Measurements from ENCODE around the gene TRAPPC3L.

The TRAPPC3L gene

DNA sequence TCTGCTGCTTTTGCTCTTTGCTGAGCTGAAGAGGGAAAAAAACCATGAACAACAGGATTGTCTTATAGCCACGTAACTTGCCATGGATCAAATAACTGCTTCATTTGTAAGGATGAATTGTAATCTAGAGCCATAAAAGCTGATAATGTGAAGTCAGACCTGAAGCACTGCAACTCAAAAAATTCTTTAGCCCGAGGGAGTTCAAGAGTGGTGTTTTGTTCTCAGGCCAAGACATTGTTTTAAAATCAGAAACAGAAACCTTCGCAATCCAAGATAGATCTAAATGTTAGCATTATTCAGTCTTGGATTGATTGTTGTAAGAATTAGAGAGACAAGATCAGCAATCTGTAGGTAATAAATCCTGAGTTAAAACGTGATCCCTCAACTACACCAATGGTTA, at the start of gene TRAPPC3L:
Gene TRAPPC3L, minus strand, starts transcription at position 34 of the 400 bp plus-strand sequence. CDS start 170 bp downstream, outside the sequence.
- DNase-seq: no peak

DNA sequence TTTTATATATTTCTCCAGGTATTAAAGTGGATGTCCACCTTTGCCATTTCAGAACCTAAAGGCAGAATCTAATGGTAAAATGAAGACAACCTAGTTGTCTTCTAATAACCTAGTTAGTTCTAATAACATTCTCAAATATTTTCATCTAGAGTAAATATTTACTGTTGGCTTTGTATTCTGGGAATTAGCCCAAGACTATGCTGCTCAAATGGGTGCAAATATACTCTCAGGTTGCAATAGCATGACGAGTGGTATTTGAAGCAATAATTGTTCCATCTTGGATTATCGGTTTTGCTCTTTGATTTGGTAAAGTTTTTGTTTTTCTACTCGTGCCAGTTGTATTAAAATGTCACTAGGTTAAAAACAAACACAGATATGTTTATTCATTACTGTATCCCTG, 49.8 kb upstream of the TRAPPC3L start:
- no peak for DNase-seq

DNA sequence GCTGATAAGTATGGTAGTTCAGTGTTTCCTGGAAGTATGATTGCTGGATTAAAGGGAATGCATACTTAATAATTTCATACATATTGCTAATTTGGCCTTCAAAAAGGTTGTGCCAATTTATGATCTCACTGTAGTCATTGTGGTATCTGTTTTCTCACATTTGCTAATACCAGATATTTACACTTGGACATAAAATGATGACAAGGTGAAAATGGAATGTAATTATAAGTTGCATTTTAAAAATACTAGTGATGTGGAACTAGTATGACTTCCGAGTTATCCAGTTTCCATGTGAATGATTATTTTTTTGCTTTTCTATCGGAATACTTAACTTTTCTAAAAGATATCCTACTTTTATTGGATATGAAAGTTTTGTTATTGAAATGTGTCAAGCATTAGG, 41.3 kb upstream of the TRAPPC3L start:
- DNase-seq: no peak

DNA sequence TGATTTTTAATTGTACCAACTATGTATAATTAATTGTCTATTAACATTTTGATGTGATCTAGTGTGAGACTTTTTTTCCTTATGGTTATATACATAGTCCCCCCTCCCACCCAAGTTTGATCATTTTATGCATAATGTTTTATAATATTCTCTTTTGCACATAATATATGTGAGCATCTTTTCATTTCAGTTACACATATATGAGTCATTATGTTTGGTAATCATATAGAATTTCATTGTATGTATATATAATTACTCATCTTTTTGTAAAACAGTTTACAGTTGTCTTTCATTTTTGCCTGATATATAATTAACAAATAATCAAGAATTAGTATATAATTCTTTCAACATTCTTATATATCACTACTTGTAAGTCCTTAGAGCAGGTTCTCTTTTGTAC, 40.8 kb upstream of the TRAPPC3L start:
- DNase-seq: no peak

DNA sequence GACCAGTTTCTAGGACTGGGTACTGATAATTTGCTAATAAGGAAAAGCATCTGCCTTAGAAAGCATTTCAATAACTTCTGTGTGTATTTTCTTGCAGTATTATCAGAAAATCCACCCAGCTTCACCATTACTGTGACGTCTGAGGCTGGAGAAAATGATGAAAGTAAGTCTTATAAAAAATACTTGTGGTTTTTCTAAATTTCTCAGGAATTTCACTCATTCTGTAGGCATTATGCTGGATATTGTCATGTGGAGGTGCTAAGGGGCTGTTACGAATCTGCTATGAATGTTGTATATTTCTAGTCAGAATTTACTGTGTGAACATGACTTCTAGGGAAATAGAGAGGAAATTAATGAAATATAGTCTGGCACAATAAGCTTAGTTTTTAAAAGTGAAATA, 34.7 kb upstream of the TRAPPC3L start:
- DNase-seq: no peak

DNA sequence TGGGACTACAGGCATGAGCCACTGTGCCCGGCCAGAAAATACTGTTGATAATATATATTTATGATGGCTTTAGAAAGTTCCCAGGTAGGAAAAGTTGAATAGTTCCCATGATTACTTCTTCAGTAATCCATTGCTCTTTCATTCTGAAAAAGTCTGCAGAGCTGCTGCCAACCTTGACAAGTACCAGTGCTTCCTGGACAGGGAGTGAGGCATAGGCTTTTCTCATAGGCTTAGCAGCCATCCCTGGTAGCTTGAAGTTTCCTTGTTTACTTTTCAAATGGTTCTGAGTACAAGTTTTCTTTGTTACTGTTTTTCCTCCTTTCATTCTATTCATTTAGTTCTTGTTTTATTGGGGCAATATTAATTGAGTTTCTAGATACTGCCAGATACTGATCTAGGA, 33.7 kb upstream of the TRAPPC3L start:
- no peak for DNase-seq

DNA sequence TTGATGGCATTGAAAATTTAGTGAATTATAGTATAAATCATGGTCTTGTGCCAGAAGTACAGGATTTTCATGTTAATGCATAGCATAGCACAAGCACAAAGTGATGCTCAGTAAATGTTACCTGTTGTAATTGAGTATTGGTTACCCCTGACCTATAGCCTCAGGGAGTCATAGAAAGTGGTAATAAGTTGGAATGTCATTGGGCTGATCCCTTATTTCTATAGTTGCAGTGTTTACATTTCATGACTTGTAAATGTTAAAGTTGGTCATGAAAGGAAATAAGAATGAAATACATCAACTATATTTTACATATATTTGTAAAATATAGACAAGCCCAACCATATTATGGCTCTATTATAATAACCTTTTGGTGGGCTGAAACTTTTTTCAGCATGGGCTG, 32.9 kb upstream of the TRAPPC3L start:
- DNase-seq: no peak

DNA sequence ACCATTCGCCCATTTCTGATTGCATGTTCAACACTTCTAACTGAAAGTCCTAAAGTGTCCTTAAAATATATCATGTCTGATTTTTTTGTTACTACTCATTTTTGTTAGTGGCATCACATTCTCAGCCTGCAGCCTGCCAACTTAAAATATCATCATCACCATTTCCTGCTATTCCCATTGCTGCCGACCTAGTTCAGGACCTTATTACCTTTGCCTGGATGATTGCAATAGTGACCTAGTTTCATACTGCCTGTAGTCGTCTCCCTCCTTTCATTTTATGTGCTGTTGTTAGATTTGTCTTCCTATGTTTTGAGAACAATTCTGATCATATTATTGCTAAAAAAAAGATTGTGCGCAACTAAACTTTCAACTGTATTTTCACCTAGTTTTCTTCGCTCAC, 32.0 kb upstream of the TRAPPC3L start:
- no peak for DNase-seq

DNA sequence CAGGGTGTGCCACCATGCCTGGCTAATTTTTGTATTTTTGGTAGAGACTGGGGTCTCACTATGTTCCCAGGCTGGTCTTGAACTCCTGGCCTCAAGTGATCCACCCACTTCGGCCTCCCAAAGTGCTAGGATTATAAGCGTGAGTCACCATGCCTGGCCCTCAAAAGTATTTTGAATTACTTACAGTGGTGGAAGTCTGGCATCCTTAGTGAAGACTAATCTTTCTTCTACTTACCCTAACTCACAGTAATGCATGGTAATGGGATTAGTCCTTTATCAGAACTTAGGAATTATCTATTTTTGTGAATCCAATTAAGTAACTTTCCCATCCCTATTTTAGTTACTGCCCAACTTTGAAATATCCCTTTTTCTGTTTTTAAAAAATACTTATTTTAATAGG, 29.7 kb upstream of the TRAPPC3L start:
- no peak for DNase-seq

DNA sequence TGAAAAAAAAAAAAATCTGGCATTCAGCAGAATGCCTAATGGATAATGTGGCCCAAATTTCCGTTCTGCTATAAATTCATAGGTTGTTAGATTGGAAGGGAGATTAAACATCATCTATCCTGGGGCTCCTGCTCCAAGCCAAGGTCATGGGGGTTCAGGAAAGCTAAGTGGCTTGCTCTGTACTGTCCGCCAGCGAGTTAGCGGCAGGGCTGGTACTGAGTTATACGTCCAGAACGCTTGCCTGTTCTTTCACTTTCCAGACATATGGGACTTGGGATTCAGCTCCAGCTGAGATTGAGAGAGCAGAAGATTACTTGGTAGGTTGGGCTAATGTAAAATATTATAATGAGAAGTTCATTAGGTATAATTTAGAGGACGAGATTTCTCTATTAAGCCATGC, 26.7 kb upstream of the TRAPPC3L start:
- peak in 1 of 2 donors; percentile 17 for DNase-seq

DNA sequence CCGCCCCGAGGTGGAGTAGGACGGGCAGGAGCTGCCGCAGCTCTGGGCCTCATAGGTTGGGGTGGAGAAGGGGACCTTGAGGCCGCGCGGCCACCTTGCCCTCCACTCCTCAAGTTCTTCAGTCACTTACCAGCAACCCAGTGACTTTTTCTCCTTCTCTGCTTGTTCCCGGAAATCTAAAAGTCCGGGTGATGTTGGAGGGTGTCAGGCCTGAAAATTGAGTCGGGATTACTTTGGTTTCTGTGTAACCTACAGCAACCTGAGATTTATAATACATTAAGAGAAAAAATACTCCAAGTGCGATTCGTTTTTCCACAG, 26.2 kb upstream of the TRAPPC3L start:
- no peak for DNase-seq

DNA sequence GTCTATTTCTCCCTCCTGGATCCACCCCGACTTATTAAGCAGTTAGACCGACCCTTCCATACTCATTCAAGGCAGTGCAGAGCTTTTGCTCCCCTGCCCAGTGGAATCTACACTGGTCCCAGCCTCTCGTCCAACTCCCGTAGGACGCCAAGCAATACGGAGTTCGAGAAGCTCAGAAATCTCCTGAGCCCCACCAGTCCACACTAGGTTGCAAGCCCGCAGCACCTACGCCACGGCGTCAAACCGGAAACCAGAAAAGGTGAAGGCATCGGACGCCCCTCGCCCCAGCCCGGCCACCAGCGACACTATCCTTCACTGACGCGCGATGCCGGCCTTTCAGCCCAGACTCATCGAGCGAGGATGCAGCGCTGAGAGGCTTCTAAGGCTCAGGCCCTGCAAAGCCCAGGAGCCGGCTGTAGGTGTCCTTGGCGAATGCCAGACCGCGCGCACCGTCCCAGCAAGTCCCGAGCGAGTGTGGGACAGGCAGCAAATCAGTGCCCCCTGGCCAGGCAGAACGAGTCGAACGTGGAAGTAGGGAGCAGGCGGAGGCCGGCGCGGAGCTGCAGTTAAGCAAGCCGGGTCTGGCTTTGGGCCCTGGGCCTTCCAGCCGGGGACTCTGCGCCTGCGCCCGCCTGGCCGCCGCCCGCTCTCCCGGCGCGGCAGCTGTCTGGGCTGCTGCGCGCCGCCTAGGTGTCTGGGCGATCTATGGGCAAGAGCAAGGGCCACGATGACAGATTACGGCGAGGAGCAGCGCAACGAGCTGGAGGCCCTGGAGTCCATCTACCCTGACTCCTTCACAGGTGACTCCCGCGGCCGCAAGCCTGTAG, 25.6 kb upstream of the TRAPPC3L start, which contains the start of gene RWDD1:
Gene RWDD1, plus strand, starts transcription at position 649 of the 827 bp plus-strand sequence. Its CDS starts 79 bp downstream, at position 728.
- peak; percentile 99 for DNase-seq

DNA sequence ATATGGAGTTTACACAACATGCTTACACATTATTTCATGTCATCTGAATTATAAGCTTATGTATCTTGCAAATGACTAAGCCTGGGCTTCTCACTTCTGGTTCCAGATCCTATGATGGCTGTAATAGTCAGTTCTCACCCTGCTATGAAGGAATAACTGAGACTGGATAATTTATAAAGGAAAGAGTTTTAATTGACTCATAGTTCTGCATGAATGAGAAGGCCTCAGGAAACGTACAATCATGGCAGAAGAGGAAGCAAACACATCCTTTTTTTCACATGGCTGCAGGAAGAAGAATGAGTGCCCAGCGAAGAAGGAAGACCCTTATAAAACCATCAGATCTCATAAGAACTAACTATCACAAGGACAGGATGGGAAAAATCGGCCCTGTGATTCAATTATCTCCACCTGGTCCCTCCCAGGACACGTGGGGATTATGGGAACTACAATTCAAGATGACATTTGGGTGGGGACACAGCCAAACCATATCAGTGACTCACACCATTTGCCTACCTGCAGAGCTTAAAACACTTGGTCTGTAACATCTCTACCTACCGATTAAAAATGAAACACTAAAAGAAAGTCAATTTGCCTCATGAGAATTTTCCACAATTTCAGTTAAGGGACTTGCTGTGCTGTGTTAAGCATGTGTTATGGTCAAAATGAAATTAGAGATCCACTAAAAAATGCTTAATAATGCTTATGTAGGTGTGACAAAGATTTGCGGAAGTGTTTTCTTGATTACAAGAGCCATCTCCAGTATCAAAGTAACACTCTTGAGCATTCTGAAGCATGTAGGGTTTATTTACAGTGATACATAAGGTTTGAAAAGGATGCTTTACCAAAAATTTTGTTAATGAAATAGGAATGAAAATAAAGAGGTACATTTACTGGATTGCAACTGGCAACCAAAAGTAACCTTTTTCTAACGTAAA, 23.6 kb upstream of the TRAPPC3L start:
- DNase-seq: no peak

DNA sequence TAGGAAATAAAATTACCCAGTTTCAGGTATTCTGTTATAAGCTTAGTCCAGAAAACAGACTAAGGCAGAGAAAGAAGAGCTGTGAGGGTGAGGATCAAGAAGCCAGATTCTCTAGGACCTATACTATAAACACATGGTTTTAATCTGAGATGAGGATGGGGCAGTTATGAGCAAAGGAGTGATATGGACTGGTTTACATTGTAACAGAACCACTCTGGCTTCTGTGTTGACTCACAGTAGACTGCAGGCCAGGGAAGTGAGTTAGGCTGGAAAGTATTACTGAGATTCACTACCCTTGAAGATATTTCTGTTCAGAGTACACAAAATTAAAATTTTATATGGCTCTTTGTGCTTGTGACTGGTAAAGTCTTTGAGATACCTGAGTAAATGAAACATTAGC, 22.6 kb upstream of the TRAPPC3L start:
- DNase-seq: no peak

DNA sequence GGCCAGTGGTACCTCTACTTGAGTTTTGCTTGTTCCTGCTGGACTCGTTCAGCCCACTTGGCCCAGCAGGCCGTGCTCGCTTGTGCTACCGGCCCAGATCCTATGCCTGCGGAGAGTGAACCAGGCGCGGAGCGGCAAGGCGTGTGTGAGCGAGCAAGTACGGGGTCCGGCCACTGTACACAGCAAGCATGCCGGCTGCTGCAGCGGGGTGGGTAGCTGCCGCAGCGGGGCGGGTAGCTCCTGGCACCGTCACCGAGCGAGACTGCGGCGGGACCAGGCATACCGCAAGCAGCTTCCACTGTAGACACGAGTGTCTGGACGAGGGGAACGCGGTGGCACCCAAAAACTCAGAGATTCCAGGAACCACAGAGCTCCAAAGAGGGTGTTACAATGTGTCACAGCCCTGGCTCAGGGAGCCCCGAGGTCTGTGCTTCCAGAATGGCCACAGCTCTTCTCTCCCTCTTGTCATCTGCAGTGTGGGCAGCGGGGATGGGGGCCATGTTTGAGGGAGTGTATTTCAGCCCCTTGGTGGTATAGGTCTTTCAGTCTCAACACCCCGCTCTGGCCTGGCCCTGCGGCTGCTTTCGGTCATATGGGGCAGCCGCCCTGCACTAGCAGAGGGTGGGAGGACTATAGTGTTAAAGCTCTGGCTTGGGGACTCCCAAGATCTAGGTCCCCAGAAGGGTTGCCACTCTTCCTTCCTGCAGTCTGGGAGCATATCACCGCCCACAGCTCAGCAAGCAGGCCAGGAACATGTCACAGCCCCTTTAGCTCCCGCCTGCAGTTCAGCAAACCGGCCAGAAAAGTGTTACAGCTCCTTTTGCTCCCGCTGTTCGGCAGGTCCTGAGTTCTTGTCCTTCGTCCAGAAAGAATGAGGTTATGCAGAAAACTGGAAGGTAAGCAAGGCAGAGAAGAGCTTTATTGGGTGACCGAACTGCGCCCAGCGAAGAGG, 19.7 kb upstream of the TRAPPC3L start:
- no peak for DNase-seq

DNA sequence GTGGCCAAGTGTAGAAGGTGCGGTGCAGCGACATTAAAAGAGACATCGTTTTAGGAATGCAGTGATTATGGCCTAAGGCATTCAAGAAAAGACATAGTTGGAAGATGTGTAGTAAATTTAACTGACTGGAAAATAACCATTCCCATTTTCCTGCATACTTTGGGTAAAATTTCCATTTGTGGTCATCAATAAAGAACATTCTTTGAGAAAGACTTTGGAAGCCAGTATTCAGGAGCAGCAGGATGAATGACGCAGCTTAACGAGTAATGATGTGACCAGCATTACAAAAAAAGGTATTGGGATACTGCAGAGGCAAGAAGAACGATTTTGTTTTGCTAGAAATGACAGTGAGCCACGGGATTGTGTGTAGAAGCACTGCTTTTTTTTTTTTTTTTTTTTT, 18.8 kb upstream of the TRAPPC3L start:
- DNase-seq: no peak

DNA sequence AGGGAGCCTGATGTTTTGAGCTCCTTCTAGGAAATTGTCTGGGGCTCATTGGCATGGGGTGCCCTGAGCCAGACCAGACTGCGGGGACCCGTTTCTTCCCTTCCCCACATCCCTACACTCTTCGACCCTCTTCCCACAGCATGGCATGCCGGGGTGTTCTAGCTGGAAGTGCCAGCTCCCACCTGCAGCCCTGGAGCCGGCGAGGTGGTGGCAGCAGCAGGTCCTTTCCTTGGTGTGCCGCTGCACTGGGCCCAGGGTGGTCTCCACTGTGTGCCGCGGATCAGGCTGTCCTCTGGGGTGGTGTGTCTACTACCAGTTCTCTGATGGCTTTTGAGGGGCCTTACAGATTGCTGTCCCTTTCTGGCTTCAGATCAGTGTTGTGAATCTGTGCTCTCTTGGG, 18.3 kb upstream of the TRAPPC3L start:
- no peak for DNase-seq

DNA sequence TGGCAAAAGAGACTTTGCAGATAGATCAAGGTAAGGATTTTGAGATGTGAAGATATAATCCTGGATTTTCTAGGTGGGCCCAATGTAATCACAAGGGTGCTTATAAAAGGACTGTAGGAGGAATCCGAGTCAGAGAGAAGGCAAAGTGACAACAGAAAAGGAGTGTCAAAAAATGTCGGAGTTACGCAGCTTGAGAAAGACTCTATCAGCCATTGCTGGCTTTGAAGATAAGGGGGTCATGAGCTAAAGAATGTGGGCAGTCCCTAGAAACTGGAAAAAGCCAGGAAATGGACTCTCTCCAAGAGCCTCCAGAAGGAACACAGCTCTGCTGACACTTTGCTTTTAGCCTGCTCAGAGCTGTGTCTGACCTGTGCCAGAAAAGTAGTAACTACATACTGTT, 17.1 kb upstream of the TRAPPC3L start:
- no peak for DNase-seq

DNA sequence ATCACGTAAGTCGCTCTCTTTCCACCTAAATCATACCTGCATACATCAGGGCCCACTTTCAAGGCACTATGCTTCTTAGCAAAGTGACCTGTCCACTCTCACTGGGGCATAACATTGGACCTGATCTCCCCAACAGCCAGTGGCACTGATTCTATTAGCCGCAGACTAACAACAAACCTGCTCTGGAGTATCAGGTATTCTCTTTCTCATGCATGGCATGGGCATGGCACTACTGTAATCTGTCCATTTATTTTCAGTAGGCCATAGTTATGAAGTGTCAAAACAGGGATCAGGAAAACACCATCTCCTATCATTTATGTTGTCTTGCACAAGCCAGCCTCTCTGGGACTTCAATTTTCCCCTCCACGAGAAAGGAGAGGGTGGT, 16.5 kb upstream of the TRAPPC3L start:
- DNase-seq: no peak

DNA sequence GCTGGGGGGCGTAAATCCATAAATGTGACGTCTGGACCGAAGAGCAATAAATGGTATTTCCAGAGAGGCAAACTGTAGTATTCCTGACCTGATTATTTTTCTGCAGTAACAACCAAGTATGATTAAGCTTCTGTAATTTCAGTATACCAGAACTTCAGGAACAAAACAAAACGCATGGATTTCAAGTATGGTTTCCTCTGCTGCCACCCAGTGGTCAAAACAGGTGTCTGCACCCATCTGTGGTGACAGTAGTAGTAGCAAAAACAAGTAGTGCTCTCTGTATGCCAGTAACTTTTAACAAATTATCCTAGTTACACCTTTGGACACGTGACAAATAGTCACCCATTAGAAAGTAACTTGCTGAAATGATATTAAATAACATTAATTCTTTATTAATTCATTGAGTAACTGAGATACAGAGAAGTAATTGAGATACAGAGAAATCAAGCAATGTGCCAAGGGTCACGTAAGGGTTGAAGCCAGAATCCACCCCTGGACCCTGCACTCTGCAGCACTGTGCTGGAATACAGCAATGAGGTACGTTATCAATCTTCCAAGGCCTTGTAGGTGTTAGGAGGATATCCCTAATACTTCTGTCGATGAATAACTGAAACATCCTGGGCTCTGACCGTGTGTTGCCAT, 16.0 kb upstream of the TRAPPC3L start:
- peak; percentile 64 to 77 for DNase-seq

DNA sequence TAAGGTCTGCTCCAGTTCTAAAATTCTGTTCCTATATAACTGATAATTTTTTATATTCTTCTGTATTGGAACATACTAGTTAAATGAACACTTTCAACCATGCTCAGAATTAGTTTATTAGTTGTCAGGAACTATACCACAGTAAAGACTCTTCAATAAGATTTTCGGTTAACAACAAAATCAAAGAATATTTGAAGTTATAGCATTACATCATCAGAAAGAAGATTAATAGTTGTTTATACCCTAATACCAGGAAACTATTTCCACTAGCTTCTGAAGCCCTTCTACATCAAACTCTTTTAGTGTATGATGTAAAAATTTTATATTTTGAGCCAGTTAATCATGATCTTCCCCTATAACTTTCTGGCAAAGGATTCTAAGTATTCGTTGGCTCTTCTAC, 14.6 kb upstream of the TRAPPC3L start:
- no peak for DNase-seq

DNA sequence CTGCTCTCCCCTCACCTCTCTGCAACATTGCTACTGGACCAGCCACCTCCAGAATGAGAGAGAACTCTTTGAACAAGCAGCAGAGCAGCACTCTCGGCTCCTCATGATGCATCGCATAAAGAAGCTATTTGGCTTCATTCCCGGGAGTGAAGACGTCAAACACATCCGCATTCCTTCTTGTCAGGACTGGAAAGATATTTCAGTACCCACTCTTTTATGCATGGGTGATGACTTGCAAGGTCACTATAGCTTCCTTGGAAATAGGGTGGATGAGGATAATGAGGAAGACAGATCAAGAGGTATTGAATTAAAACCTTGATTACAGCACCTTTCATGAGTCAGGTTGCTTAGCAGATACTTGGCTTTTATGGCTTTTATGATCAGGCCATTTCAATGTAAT, 12.4 kb upstream of the TRAPPC3L start:
- DNase-seq: no peak
